Activated CD4-positive, alpha-beta T cell treated with anti-CD3 and anti-CD28 coated beads, Interleukin-2, amount 10 ng/mL, durations not matched to agents 7 days and 5 days (primary cell): ENCODE results near the gene TARS3. TPM values are rescaled to one million over a fixed set of nuclear protein-coding genes. Genes with fewer than 3 reads are reported as not detected.
"Not testable (repeated sequence)": the region's sequence is repeated elsewhere in the genome, so short reads cannot be mapped to it uniquely, and the experiment has no call there.

Experiments
- CTCF ChIA-PET: fragments of 350-600 bp; sonication (Branson Sonifier 250); formaldehyde crosslinking; loops from one replicate; lab custom pipeline; 2021; ENCODE audit warnings: antibody characterized with exemption; lab: Charles Lee
- POLR2A ChIA-PET: fragments of 350-600 bp; sonication (Branson Sonifier 250); formaldehyde crosslinking; loops from one replicate; lab custom pipeline; 2021; ENCODE audit warnings: antibody characterized with exemption; lab: Charles Lee
- DNase-seq: peaks from one replicate; pipeline ENCODE4 v3.0.0-alpha.2; 2020
- H3K27ac Mint-ChIP-seq: one replicate; pipeline ENCODE4 v1.8.0; 2021; ENCODE audit warnings: mild to moderate bottlenecking, moderate library complexity, mixed read lengths
- H3K27me3 Mint-ChIP-seq: one replicate; pipeline ENCODE4 v1.8.0; 2021; ENCODE audit warnings: mixed read lengths
- H3K36me3 Mint-ChIP-seq: one replicate; pipeline ENCODE4 v1.8.0; 2021; ENCODE audit warnings: low read depth, mixed read lengths
- H3K4me1 Mint-ChIP-seq: one replicate; pipeline ENCODE4 v1.8.0; 2021; ENCODE audit warnings: mixed read lengths
- H3K4me3 Mint-ChIP-seq: one replicate; pipeline ENCODE4 v1.8.0; 2021; ENCODE audit warnings: mild to moderate bottlenecking, moderate library complexity, mixed read lengths
- H3K9me3 Mint-ChIP-seq: one replicate; pipeline ENCODE4 v1.8.0; 2021; ENCODE audit warnings: mixed read lengths
- total RNA-seq, 2 experiments: library from RNA; stranded (reverse); gene quantifications; one replicate each; pipeline ENCODE4 v1.2.3, GENCODE V29; 2021

The TARS3 gene
- total RNA-seq, result 10 to 100 TPM; 11.8 to 14.3 TPM

DNA sequence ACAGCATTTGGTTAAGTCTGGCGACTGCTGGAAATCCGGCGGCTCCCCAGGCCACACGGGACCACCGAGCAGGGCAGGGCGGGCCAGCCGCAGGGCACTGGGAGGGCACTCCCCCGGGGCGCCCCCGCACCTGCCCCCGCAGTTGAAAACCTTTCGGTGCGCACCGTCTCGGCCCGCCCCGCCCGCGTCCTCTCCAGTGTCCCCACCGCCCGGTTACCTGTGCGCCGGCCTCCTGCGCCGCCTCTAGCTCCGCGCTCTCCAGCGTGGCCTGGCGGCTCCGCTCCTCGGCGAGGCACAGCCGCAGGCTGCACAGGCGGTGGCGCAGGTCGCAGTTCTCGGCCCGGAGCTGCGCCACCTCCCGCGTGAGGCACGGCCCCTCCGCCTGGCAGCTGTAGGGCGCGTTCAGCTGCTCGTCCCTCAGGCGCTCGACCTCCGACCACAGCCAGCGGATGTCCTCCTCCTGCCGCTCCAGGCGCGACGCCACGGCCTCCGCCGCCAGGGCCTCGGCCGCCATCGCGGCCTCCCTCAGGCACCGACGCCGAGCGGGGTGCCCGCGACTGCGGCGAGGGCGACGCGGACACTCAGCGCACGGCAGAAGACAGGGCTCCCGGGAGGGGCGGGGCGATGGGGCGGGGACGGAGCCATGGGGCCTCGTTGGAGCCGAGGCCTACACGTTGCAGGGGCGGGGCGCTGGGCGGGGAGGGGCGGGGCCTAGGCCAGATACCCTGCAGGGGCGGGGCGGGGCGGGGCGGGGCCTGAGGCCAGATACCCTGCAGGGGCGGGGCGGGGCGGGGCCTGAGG lies at the start of gene TARS3:
Gene TARS3 (minus strand): TSS at position 600 of the 801 bp plus-strand sequence. CDS start 86 bp downstream, at position 514.
- Mint-ChIP-seq H3K4me1 (peaks cover 17% of the 10 kb centered on the region), H3K36me3 (peaks cover 28% of the 10 kb centered on the region), H3K27me3 (no peaks in the 10 kb centered on the region), H3K4me3 (peak within 1 kb of the TSS; percentile 85), H3K27ac (peak within 1 kb of the TSS; percentile 93), H3K9me3 (peaks cover 7% of the 10 kb centered on the region)
- peak; percentile 94 for DNase-seq
- POLR2A ChIA-PET, result interaction anchor here (0.6 to 0.8 kb wide), 2 partner anchors 15 to 72 kb away, joined by 3 read pairs; partner anchors contain the start of gene TM2D3
- CTCF ChIA-PET, result interaction anchor here (0.9 to 1.9 kb wide), 3 partner anchors 11 to 18 kb away, joined by 4 to 9 read pairs (median 8); no protein-coding TSS in a partner anchor

- no peak overlapping the region for H3K4me3 Mint-ChIP-seq
- H3K4me1 Mint-ChIP-seq, result no peaks in the 10 kb centered on the region
- no peaks in the 10 kb centered on the region for H3K9me3 Mint-ChIP-seq
- ChIA-PET CTCF (no interaction called here), POLR2A (no interaction called here)
- H3K27me3 Mint-ChIP-seq, result no peaks in the 10 kb centered on the region
- peak; percentile 23 for DNase-seq
- H3K27ac Mint-ChIP-seq, result no peak overlapping the region
- no peaks in the 10 kb centered on the region for H3K36me3 Mint-ChIP-seq
Observed at GRCh38 chr15:101773496-101774100, 49.3 kb upstream of the TARS3 start.

- no peak for DNase-seq
- H3K27me3 Mint-ChIP-seq, result no peaks in the 10 kb centered on the region
- POLR2A ChIA-PET, result no interaction called here
- H3K4me3 Mint-ChIP-seq, result no peak overlapping the region
- no peaks in the 10 kb centered on the region for H3K9me3 Mint-ChIP-seq
- H3K36me3 Mint-ChIP-seq, result no peaks in the 10 kb centered on the region
- CTCF ChIA-PET, result no interaction called here
- H3K27ac Mint-ChIP-seq, result no peak overlapping the region
- no peaks in the 10 kb centered on the region for H3K4me1 Mint-ChIP-seq
Observed at GRCh38 chr15:101772921-101773320, 48.6 kb upstream of the TARS3 start.

GRCh38 chr15:101767083-101767640 lies 42.9 kb upstream of the TARS3 start:
- DNase-seq, H3K9me3 Mint-ChIP-seq, H3K27ac Mint-ChIP-seq, CTCF ChIA-PET, H3K4me1 Mint-ChIP-seq, H3K27me3 Mint-ChIP-seq, H3K36me3 Mint-ChIP-seq, POLR2A ChIA-PET, H3K4me3 Mint-ChIP-seq: not testable (repeated sequence)

DNA sequence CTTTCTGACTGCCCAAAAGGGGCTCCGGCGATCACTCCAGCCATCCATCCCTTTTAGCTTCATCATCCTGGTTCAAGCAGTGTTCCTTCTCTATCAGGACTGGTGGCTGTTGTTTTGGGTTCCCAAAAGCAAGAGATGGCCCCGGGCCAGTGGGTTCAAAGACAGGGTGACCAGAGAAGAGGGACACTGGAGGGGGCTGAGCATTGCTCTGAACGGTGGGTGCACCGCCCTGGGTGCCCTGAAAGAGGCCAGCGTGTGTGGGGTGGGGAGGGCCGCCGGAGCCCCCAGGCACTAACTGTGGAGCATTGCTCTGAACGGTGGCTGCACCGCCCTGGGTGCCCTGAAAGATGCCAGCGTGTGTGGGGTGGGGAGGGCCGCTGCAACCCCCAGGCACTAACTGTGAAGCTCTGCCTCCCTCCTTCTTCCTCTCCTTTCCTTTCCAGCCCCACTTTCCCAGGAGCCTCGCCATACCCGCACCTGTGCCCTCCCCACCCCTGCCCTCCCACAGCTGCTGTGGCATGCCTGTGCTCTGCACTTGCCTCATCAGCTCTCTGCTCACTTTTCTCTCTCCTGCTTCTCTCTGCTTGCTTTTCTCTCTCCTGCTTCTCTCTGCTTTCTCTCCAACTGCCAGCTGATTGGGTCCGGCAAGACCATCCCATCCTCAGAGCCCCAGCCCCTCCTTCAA lies 41.6 kb upstream of the TARS3 start:
- Mint-ChIP-seq H3K27ac (no peak overlapping the region), H3K4me3 (no peak overlapping the region), H3K36me3 (no peaks in the 10 kb centered on the region), H3K4me1 (no peaks in the 10 kb centered on the region), H3K9me3 (no peaks in the 10 kb centered on the region), H3K27me3 (no peaks in the 10 kb centered on the region)
- CTCF ChIA-PET, result no interaction called here
- DNase-seq, result no peak
- POLR2A ChIA-PET, result no interaction called here

GRCh38 chr15:101765340-101765671 lies 41.0 kb upstream of the TARS3 start:
- CTCF ChIA-PET, H3K9me3 Mint-ChIP-seq, H3K27ac Mint-ChIP-seq: not testable (repeated sequence)

DNA sequence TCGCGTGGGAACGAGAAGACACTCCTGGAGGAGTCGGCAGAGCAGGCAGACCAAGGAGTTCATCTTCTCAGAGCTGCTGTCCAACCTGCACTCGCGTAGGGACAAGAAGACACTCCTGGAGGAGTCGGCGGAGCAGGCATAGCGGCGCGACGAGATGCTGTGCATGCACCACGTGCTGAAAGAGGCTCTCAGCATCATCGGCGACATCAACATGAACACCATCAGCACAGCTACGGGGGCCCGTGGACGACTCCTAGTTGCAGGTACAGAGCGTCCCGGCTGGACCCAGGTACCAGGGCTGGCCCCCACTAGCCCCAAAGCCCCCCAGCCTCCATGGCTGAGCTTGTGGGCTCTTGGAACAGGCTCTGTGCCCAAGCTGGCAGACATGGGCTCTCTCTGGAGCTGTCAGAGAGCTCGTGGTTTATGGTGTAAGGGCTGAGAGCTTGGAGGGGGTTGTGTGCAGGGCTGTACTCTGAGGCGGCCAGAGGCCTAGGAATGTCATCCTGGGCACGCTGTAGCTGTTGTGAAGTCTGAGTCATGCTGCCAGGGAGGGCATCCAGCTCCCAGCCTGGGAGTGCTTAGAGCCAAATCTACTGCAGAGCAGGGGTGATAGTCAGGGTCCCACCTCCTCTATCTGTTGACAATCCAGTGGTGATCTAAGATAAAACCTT lies 40.5 kb upstream of the TARS3 start:
- CTCF ChIA-PET, H3K9me3 Mint-ChIP-seq, H3K27ac Mint-ChIP-seq, H3K27me3 Mint-ChIP-seq, H3K4me1 Mint-ChIP-seq, DNase-seq, POLR2A ChIA-PET, H3K36me3 Mint-ChIP-seq, H3K4me3 Mint-ChIP-seq: not testable (repeated sequence)

More at GRCh38 chr15:101765340-101765671, 41.0 kb upstream of the TARS3 start:
- H3K27me3 Mint-ChIP-seq, H3K36me3 Mint-ChIP-seq, H3K4me1 Mint-ChIP-seq, H3K4me3 Mint-ChIP-seq, DNase-seq, POLR2A ChIA-PET: not testable (repeated sequence)

DNA sequence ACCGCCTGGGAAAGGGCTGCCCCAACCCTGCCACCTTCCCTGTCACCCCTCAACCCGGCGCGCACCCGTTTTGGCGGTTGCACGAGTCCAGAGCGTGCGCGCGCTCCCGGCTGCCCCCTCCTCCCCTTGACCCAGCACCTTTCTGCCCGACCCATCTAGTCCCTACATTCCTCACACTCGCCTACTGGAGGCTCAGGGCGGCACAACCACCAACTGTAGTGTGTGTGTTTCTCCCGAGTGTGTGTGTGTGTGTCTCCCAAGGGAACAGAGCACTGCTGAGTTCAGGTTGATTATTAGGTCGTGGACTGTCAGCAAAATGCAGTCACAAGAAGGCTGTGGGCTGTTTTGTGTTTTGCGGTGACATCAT lies 22.4 kb upstream of the TARS3 start:
- H3K9me3 Mint-ChIP-seq, CTCF ChIA-PET: not testable (repeated sequence)

GRCh38 chr15:101734837-101735236 lies 10.6 kb upstream of the TARS3 start:
- H3K36me3 Mint-ChIP-seq, DNase-seq, H3K27ac Mint-ChIP-seq, CTCF ChIA-PET, H3K4me3 Mint-ChIP-seq, H3K9me3 Mint-ChIP-seq, H3K4me1 Mint-ChIP-seq, POLR2A ChIA-PET, H3K27me3 Mint-ChIP-seq: not testable (repeated sequence)

More for the DNA sequence above, 22.4 kb upstream of the TARS3 start:
- DNase-seq, H3K27me3 Mint-ChIP-seq, POLR2A ChIA-PET: not testable (repeated sequence)
- Mint-ChIP-seq H3K4me1 (peaks cover 15% of the 10 kb centered on the region), H3K4me3 (peak overlapping the region; percentile 77), H3K27ac (peak overlapping the region; percentile 93), H3K36me3 (peaks cover 12% of the 10 kb centered on the region)

DNA sequence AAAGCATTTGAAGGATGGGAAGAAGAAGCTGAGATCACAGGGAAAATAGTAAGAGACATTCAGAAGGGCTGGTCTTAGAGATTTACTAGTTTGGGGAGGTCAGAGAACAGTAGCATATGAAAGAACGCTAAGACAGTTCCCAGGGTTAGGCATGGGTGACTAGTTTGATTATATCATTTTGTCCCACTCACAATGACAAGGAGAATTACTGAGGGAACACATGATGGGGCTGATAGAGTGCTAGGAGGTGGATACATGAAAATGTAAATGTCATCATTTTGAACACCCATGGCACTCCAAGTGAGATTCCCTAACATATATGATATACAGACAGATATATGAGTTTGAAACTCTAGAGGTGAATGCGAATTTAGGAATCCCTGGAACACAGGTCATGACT lies 9.3 kb upstream of the TARS3 start:
- H3K27me3 Mint-ChIP-seq, result no peaks in the 10 kb centered on the region
- no peaks in the 10 kb centered on the region for H3K9me3 Mint-ChIP-seq
- H3K4me3 Mint-ChIP-seq, result no peak overlapping the region
- H3K27ac Mint-ChIP-seq, result no peak overlapping the region
- peaks cover 2% of the 10 kb centered on the region for H3K36me3 Mint-ChIP-seq
- no peaks in the 10 kb centered on the region for H3K4me1 Mint-ChIP-seq
- ChIA-PET CTCF (no interaction called here), POLR2A (no interaction called here)
- no peak for DNase-seq

GRCh38 chr15:101732772-101733171 lies 8.5 kb upstream of the TARS3 start:
- DNase-seq, result no peak
- Mint-ChIP-seq H3K36me3 (peaks cover 2% of the 10 kb centered on the region), H3K27me3 (no peaks in the 10 kb centered on the region), H3K9me3 (no peaks in the 10 kb centered on the region), H3K4me1 (no peaks in the 10 kb centered on the region), H3K4me3 (no peak overlapping the region), H3K27ac (no peak overlapping the region)
- POLR2A ChIA-PET, result no interaction called here
- CTCF ChIA-PET, result no interaction called here

GRCh38 chr15:101731746-101732145 lies 7.5 kb upstream of the TARS3 start:
- Mint-ChIP-seq H3K36me3 (peaks cover under 1% of the 10 kb centered on the region), H3K27ac (no peak overlapping the region), H3K4me1 (no peaks in the 10 kb centered on the region), H3K9me3 (no peaks in the 10 kb centered on the region), H3K27me3 (no peaks in the 10 kb centered on the region), H3K4me3 (no peak overlapping the region)
- POLR2A ChIA-PET, result no interaction called here
- CTCF ChIA-PET, result no interaction called here
- DNase-seq, result no peak
